ENCODE results near the gene SLC5A10. TPM values are rescaled to one million over a fixed set of nuclear protein-coding genes. Genes with fewer than 3 reads are reported as not detected.

SLC5A10 gene
- polyA plus RNA-seq, 1 of the 3 experiments (the other 2 are of a cell fraction): not detected

- no peaks in the 10 kb centered on the region for H4K20me1 ChIP-seq (ENCODE audit: insufficient read depth)
- no peaks in the 10 kb centered on the region for H3K4me1 ChIP-seq (ENCODE audit: control insufficient read depth in 1 of 2, insufficient read depth in 2 of 2, low read depth in 1 of 2, low read length in 1 of 2)
- H3K9ac ChIP-seq: no peak overlapping the region
- ChIA-PET POLR2A (no interaction called here), CTCF (interaction anchor here (0.6 to 0.8 kb wide), 3 partner anchors 17 to 34 kb away, joined by 3 read pairs; no protein-coding TSS in a partner anchor)
- no peak overlapping the region for H2AFZ ChIP-seq (ENCODE audit: low read depth)
- no peak overlapping the region for H3K4me2 ChIP-seq
- no peak overlapping the region for H3K27ac ChIP-seq (ENCODE audit: low read depth in 2 of 2, low read length in 1 of 2)
- no peak overlapping the region for H3K4me3 ChIP-seq (ENCODE audit: low read depth in 2 of 2, low read length in 1 of 2)
- TF ChIP-seq FOSL2 (IDR thresholded peaks at IDR 0.05; ENCODE audit: borderline replicate concordance, low read depth) (no peak), JUND (IDR thresholded peaks at IDR 0.05) (no peak), CHD2 (IDR thresholded peaks at IDR 0.05; ENCODE audit: low read length, partially characterized antibody) (no peak), RCOR1 (IDR thresholded peaks at IDR 0.05; ENCODE audit: low read length) (no peak), FOXM1 (IDR thresholded peaks at IDR 0.05; ENCODE audit: low read depth) (no peak)
- no peaks in the 10 kb centered on the region for H3K9me3 ChIP-seq
- H3K27me3 ChIP-seq (ENCODE audit: insufficient read depth): no peaks in the 10 kb centered on the region
- H3K36me3 ChIP-seq (replicated peaks in 1 of 2; ENCODE audit: control insufficient read depth in 1 of 2, insufficient read depth in 2 of 2, low read length in 1 of 2): peaks cover 15 to 17% of the 10 kb centered on the region in 2 experiments
- DNase-seq: no peak
- H3K9me2 ChIP-seq: no peaks in the 10 kb centered on the region
- no peaks in the 10 kb centered on the region for H3F3A ChIP-seq (replicated peaks; ENCODE audit: insufficient read depth)
- 88% methylated on average over 4 of the region's 5 CpGs for WGBS (ENCODE audit: low lambda C conversion rate)
- H3K79me2 ChIP-seq (ENCODE audit: insufficient read depth): no peaks in the 10 kb centered on the region
Measured at GRCh38 chr17:18932360-18933055, 19.5 kb upstream of the SLC5A10 start.

- Histone ChIP-seq H3K9ac (no peak overlapping the region), H3F3A (replicated peaks; ENCODE audit: insufficient read depth) (no peaks in the 10 kb centered on the region), H3K4me2 (no peak overlapping the region), H3K9me2 (no peaks in the 10 kb centered on the region), H3K79me2 (ENCODE audit: insufficient read depth) (no peaks in the 10 kb centered on the region), H2AFZ (ENCODE audit: low read depth) (no peak overlapping the region), H3K36me3 (replicated peaks in 1 of 2; ENCODE audit: control insufficient read depth in 1 of 2, insufficient read depth in 2 of 2, low read length in 1 of 2) (peaks cover 15 to 17% of the 10 kb centered on the region in 2 experiments), H3K4me3 (ENCODE audit: low read depth in 2 of 2, low read length in 1 of 2) (no peak overlapping the region), H3K27me3 (ENCODE audit: insufficient read depth) (no peaks in the 10 kb centered on the region), H4K20me1 (ENCODE audit: insufficient read depth) (no peaks in the 10 kb centered on the region), H3K4me1 (ENCODE audit: control insufficient read depth in 1 of 2, insufficient read depth in 2 of 2, low read depth in 1 of 2, low read length in 1 of 2) (no peaks in the 10 kb centered on the region), H3K9me3 (no peaks in the 10 kb centered on the region), H3K27ac (ENCODE audit: low read depth in 2 of 2, low read length in 1 of 2) (no peak overlapping the region)
- 88% methylated on average over 14 of the region's 14 CpGs for WGBS (ENCODE audit: low lambda C conversion rate)
- POLR2A ChIA-PET: no interaction called here
- no peak for DNase-seq
- CTCF ChIA-PET: interaction anchor here (0.6 to 0.8 kb wide), 3 partner anchors 16 to 34 kb away, joined by 3 read pairs; no protein-coding TSS in a partner anchor
- TF ChIP-seq PBX3 (IDR thresholded peaks at IDR 0.05) (no peak), FOXM1 (IDR thresholded peaks at IDR 0.05; ENCODE audit: low read depth) (no peak), MAX (IDR thresholded peaks at IDR 0.05; ENCODE audit: low read depth) (no peak), FOXJ3 (CRISPR knock-in tag; IDR thresholded peaks at IDR 0.05) (no peak), SMC3 (IDR thresholded peaks at IDR 0.05; ENCODE audit: low read depth, low read length) (no peak), POLR2AphosphoS5 (IDR thresholded peaks at IDR 0.05; ENCODE audit: low read depth, low read length) (no peak), NRF1 (IDR thresholded peaks at IDR 0.05; ENCODE audit: low read depth, low read length) (no peak), IRF3 (IDR thresholded peaks at IDR 0.05; ENCODE audit: low read depth, low read length) (no peak), EP300 (IDR thresholded peaks at IDR 0.05; ENCODE audit: borderline replicate concordance in 1 of 2, low read depth in 1 of 2, low read length in 1 of 2) (no peak), REST (IDR thresholded peaks at IDR 0.05; ENCODE audit: low read depth, low read length) (no peak), CTCF (IDR thresholded peaks at IDR 0.05) (no peak), SIN3A (IDR thresholded peaks at IDR 0.05; ENCODE audit: borderline replicate concordance, low read depth, low read length) (no peak), RAD21 (IDR thresholded peaks at IDR 0.05; ENCODE audit: low read length) (no peak), JUND (IDR thresholded peaks at IDR 0.05) (no peak)
Measured at GRCh38 chr17:18933102-18934058, 18.6 kb upstream of the SLC5A10 start.
